Testis (tissue), 2 donors: ENCODE data around the gene ZGPAT.

Source experiments
- CTCF ChIP-seq, 3 experiments: fragments of 450-650 bp in 2 of 3; fragments of 200-600 bp in 1 of 3; sonication (generic) in 1 of 3; IDR thresholded peaks; one replicate each; pipeline ENCODE4 v1.5.1; 2016 to 2019; ENCODE audit warnings: antibody characterized with exemption in 3 of 3, mild to moderate bottlenecking in 2 of 3, moderate library complexity in 1 of 3
- POLR2A ChIP-seq: fragments of 450-650 bp; IDR thresholded peaks from one replicate; pipeline ENCODE4 v1.6.1; 2017; ENCODE audit warnings: antibody characterized with exemption, mild to moderate bottlenecking, moderate library complexity

DNA sequence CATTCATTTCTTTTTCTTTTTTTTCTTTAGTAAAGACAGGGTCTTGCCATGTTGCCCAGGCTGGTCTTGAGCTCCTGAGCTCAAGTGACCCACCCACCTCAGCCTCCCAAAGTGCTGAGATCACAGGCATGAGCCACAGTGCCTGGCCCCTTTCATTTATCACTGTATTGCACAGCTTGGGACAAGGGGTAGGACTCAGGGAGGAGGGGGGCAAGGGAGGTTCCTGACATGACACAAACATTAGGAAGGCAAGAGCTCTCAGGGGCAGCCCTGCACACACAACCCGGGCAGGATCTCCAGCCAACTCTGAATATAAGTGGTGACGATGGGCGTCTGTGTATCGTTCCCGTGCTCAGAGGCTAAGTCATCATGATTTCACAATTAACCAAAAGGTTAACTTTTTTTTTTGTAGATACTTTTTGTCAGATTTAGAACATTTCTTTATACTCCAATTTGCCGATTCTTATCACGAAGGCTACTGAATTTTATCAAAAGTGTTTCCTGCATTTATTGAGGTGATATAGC, 51.6 kb downstream of the ZGPAT start:
- no peak for TF ChIP-seq CTCF (IDR thresholded peaks at IDR 0.05)
- TF ChIP-seq POLR2A, result no peak
